Right lobe of liver (tissue), 6 donors: Measurements from ENCODE around the gene NCS1. TPM values are rescaled to one million over a fixed set of nuclear protein-coding genes. Genes with fewer than 3 reads are reported as not detected.

Source experiments
- ATAC-seq, 4 donors: fragments of 200-7000 bp; cut with Tn5 transposase; one replicate each; pipeline ENCODE4 v1.9.1; 2020; ENCODE audit warnings: mild to moderate bottlenecking in 4 of 4, moderate library complexity in 4 of 4
- DNase-seq, 3 donors: peaks; one replicate each; pipeline ENCODE4 v3.0.0-alpha.2; 2020
- H3K27ac ChIP-seq, 3 donors: fragments of 200-600 bp; one replicate each; pipeline ENCODE4 v1.8.0; 2022
- H3K27me3 ChIP-seq, 2 donors: fragments of 200-600 bp; one replicate each; pipeline ENCODE4 v1.8.0; 2022
- H3K36me3 ChIP-seq, 4 donors: fragments of 200-600 bp; sonication (generic) in 1 of 4; one replicate each; pipeline versions ENCODE4 v1.5.1 to v1.8.0; 2017 to 2022; ENCODE audit warnings: control low read depth in 1 of 4
- H3K4me1 ChIP-seq, 4 donors: fragments of 200-600 bp; sonication (generic) in 1 of 4; one replicate each; pipeline versions ENCODE4 v1.5.1 to v1.8.0; 2017 to 2022; ENCODE audit warnings: control low read depth in 1 of 4
- H3K4me3 ChIP-seq, 3 donors: fragments of 200-600 bp; one replicate each; pipeline ENCODE4 v1.8.0; 2022
- H3K9me3 ChIP-seq, 4 donors: fragments of 200-600 bp; sonication (generic) in 1 of 4; one replicate each; pipeline versions ENCODE4 v1.5.1 to v1.8.0; 2017 to 2022; ENCODE audit warnings: control low read depth in 1 of 4
- POLR2A ChIP-seq: fragments of 450-650 bp; IDR thresholded peaks from one replicate; pipeline ENCODE4 v1.6.1; 2017; ENCODE audit warnings: antibody characterized with exemption, mild to moderate bottlenecking
- WGBS: methylation state at CpG from one replicate; pipeline ENCODE4 v1.1.6; 2018; ENCODE audit warnings: low coverage, low lambda C conversion rate; ENCODE audit not compliant: insufficient coverage; ENCODE audit errors: missing lambda C conversion rate; 5-methylcytosine and 5-hydroxymethylcytosine counted together
- intact Hi-C, 2 donors: fragments of 100-400 bp; cut with DNase I; formaldehyde crosslinking; loops; one replicate each; pipeline versions ENCODE4 v1.11.2 to v1.14.1; 2022
- total RNA-seq, 6 experiments: library from RNA; depleted of rRNA in 2 of 6; stranded (reverse); fragments of >200 nt in 2 of 6; fragmentation: NEBNext Ultra II Directional in 3 of 6; extraction: Animal tissue kit (Norgen Biotek cat#: 25700) in 3 of 6; gene quantifications; one replicate each; pipeline versions ENCODE4 v1.1.0 to v1.2.4, GENCODE V29; 2016 to 2023
- TF ChIP-seq, protein P1 (sequence below), 4 donors: fragments of 200-600 bp in 3 of 4; fragments of 450-650 bp in 1 of 4; IDR thresholded peaks; one replicate each; pipeline versions ENCODE4 v1.5.1 to v1.8.0; 2016 to 2022; ENCODE audit warnings: antibody characterized with exemption in 4 of 4, mild to moderate bottlenecking in 2 of 4
- donor health status: DM: no; HTN: yes; CAD: no.
- donor health status: DM: no; HTN: no; CAD: no.
- donor health status: DM: no; HTN: no; CAD: no.
- donor health status: DM: no; HTN: yes; CAD: no.
- donor health status: DM: no; HTN: yes; CAD: no.

Gene NCS1
- total RNA-seq, 6 experiments from 2014 or later: 1.6 to 3.3 (median 2.8) TPM

DNA sequence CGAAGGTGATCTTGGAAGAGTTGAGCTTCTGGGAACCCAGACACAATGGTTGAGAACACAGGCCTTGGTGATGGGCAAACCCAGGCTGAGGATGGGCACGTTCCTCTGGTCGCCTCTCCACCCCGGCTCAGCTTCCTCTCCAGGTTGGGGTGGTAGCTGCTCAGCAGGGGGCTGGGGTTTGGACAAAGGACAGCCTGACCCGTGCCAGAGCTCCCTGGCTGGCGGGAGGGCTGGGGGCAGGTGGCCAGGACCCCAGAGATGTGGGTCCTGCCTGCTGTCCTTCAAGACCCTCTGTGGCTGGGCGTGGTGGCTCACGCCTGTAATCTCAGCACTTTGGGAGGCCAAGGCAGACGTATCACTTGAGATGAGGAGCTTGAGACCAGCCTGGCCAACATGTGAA, 25.2 kb downstream of the NCS1 start:
- Histone ChIP-seq H3K4me1 (peaks cover 0 to 8% (median 3%) of the 10 kb centered on the region in 4 donors), H3K4me3 (no peak overlapping the region), H3K27me3 (no peaks in the 10 kb centered on the region), H3K36me3 (no peaks in the 10 kb centered on the region), H3K27ac (no peak overlapping the region), H3K9me3 (no peaks in the 10 kb centered on the region)
- no peak for DNase-seq
- WGBS: 94% methylated on average over 4 of the region's 9 CpGs
- intact Hi-C loops: no loop called here
- TF ChIP-seq POLR2A: no peak
- TF ChIP-seq, protein P1, sequence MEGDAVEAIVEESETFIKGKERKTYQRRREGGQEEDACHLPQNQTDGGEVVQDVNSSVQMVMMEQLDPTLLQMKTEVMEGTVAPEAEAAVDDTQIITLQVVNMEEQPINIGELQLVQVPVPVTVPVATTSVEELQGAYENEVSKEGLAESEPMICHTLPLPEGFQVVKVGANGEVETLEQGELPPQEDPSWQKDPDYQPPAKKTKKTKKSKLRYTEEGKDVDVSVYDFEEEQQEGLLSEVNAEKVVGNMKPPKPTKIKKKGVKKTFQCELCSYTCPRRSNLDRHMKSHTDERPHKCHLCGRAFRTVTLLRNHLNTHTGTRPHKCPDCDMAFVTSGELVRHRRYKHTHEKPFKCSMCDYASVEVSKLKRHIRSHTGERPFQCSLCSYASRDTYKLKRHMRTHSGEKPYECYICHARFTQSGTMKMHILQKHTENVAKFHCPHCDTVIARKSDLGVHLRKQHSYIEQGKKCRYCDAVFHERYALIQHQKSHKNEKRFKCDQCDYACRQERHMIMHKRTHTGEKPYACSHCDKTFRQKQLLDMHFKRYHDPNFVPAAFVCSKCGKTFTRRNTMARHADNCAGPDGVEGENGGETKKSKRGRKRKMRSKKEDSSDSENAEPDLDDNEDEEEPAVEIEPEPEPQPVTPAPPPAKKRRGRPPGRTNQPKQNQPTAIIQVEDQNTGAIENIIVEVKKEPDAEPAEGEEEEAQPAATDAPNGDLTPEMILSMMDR (IDR thresholded peaks at IDR 0.05): no peak
- ATAC-seq: no peak

DNA sequence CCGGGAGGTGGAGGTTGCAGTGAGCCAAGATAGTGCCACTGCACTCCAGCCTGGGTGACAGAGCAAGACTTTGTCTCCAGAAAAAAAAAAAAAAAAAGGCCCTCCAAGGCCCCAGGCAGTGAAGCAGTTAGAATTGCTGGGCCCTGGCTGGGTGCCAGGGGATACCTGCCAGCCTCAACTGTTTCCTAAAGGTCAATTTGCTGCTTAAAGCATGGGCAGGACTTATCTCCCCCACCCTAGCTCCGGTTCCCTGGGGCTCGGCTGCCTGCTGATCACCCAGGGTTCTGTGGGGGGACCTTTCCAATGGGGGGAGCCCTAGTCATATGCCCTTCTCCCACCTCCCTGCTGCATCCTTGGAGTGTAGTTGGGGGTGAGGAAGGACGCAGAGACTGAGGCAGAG, 25.7 kb downstream of the NCS1 start:
- no peak for DNase-seq
- Histone ChIP-seq H3K27ac (no peak overlapping the region), H3K4me1 (peaks cover 0 to 9% (median 3%) of the 10 kb centered on the region in 4 donors), H3K9me3 (no peaks in the 10 kb centered on the region), H3K4me3 (no peak overlapping the region), H3K36me3 (no peaks in the 10 kb centered on the region), H3K27me3 (no peaks in the 10 kb centered on the region)
- TF ChIP-seq, protein P1 (IDR thresholded peaks at IDR 0.05): no peak
- no peak for TF ChIP-seq POLR2A
- intact Hi-C loops: no loop called here
- WGBS: no CpG with 5 or more reads among the region's 4 CpGs
- ATAC-seq: no peak

DNA sequence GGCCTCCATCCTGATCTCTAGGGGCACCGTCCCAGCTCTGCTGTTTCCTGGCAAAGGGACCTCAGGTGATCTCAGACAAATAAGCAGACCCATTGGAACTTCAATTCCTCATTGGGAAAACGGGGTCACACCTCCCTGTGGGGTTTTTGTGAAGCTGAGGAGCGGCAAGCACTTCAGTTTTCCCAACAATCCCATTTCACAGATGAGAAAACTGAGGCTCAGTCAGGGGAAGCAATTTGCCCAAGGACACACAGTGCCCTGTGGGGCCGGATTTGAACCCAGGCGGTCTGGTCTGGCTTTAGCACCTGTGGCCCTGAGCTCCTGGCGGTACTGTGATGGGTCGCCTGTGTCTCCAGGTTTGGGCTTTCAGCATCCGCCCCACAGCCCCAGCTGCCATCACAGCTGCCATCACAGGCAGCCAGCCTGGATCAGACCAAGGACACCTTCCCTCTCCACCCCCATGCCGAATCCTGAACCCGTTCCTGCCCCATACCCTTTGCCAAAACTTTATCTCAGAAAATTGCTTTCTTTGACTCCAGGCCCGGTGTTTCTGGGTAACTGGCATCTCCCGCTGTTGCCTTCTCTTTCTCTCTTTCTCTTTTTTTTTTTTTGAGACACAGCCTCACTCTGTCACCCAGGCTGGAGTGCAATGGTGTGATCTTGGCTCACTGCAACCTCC, 26.4 kb downstream of the NCS1 start:
- peaks cover 0 to 9% (median 3%) of the 10 kb centered on the region in 4 donors for H3K4me1 ChIP-seq
- DNase-seq: no peak
- 45% methylated on average over 3 of the region's 12 CpGs for WGBS
- intact Hi-C loops: no loop called here
- TF ChIP-seq POLR2A: no peak
- TF ChIP-seq, protein P1 (IDR thresholded peaks at IDR 0.05): no peak
- H3K4me3 ChIP-seq: no peak overlapping the region
- no peaks in the 10 kb centered on the region for H3K36me3 ChIP-seq
- H3K9me3 ChIP-seq: no peaks in the 10 kb centered on the region
- ATAC-seq: no peak
- no peaks in the 10 kb centered on the region for H3K27me3 ChIP-seq
- H3K27ac ChIP-seq: no peak overlapping the region

DNA sequence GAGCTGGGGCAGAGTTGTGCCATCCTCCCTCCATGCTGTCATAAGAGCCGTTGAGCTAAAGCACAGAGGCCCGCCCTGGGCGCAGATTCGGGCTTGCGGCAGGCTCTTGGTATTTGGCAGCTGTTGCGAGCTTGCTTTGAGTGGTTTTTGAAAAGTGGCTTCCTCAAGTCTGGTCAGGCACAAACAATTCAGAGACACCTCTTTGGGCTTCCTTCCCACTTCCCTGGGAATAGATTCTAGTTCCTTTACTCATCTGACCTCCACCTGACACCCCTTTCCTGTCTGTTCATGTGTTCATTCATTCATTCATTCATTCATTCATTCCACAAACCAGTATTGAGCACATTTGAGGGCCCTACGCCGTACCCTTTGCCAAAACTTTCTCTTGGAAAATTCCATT, 27.4 kb downstream of the NCS1 start:
- no peak for DNase-seq
- no peaks in the 10 kb centered on the region for H3K36me3 ChIP-seq

More for the DNA sequence above, 27.4 kb downstream of the NCS1 start:
- Histone ChIP-seq H3K27me3 (no peaks in the 10 kb centered on the region), H3K27ac (no peak overlapping the region), H3K4me1 (peaks cover 0 to 9% (median 3%) of the 10 kb centered on the region in 4 donors), H3K4me3 (no peak overlapping the region), H3K9me3 (no peaks in the 10 kb centered on the region)
- intact Hi-C loops: no loop called here
- WGBS: 100% methylated on average over 2 of the region's 8 CpGs
- TF ChIP-seq, protein P1 (IDR thresholded peaks at IDR 0.05): no peak
- TF ChIP-seq POLR2A: no peak
- ATAC-seq: no peak
